ENCODE results near the gene RACK1.

DNA sequence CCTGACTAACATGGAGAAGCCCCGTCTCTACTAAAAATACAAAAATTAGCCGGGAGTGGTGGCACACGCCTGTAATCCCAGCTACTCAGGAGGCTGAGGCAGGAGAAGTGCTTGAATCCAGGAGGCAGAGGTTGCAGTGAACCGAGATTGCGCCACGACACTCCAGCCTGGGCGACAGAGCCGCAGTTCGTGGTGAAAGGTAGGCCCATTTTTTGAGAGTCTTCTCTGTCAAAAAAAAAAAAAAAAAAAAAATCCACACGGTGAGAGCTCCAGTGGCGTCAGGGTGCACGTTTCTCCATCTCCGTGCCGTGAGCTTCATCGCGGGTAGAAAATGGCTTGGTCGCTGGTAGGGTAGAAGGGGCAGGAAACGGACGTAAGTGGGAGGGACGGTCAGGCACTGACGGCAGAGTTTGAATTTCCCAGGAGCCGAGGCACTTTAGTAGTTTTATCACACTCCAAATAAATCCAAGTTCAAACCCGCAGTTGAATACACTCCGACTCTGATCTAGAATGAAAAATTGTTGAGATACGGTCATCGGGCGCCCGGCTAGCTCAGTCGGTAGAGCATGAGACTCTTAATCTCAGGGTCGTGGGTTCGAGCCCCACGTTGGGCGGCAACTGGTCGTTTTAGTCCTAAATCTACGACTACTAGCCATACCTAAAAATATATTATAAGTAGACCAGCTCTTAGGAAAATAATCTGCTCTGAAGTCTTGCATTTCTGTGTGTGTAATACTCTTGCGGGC, 36.3 kb downstream of the RACK1 start:
- TF ChIP-seq, protein P1, sequence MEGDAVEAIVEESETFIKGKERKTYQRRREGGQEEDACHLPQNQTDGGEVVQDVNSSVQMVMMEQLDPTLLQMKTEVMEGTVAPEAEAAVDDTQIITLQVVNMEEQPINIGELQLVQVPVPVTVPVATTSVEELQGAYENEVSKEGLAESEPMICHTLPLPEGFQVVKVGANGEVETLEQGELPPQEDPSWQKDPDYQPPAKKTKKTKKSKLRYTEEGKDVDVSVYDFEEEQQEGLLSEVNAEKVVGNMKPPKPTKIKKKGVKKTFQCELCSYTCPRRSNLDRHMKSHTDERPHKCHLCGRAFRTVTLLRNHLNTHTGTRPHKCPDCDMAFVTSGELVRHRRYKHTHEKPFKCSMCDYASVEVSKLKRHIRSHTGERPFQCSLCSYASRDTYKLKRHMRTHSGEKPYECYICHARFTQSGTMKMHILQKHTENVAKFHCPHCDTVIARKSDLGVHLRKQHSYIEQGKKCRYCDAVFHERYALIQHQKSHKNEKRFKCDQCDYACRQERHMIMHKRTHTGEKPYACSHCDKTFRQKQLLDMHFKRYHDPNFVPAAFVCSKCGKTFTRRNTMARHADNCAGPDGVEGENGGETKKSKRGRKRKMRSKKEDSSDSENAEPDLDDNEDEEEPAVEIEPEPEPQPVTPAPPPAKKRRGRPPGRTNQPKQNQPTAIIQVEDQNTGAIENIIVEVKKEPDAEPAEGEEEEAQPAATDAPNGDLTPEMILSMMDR (IDR thresholded peaks at IDR 0.05; ENCODE audit: control extremely low read depth in 1 of 3, insufficient read depth in 1 of 3, low read depth in 1 of 3, low read length in 3 of 3), result no peak
- no peak for TF ChIP-seq CTBP2 (IDR thresholded peaks at IDR 0.05; ENCODE audit: borderline replicate concordance, insufficient read depth, insufficient read length, low read length)
- TF ChIP-seq POLR2A (IDR thresholded peaks at IDR 0.05; ENCODE audit: control extremely low read depth in 1 of 2, low read depth in 2 of 2, low read length in 2 of 2), result no peak
- no peak for TF ChIP-seq SRF (IDR thresholded peaks at IDR 0.05; ENCODE audit: low read depth, low read length)
